GM19395 (cell line): ENCODE measurements around the gene LSM2.
"Not testable (repeated sequence)": the region's sequence is repeated elsewhere in the genome, so short reads cannot be mapped to it uniquely, and the experiment has no call there.

Experiments
- ATAC-seq: cut with Tn5 transposase; IDR thresholded peaks from one replicate; pipeline ENCODE4 v1.9.1; 2021; ENCODE audit warnings: mild to moderate bottlenecking, moderate library complexity; ENCODE audit not compliant: unreplicated experiment

LSM2 gene

DNA sequence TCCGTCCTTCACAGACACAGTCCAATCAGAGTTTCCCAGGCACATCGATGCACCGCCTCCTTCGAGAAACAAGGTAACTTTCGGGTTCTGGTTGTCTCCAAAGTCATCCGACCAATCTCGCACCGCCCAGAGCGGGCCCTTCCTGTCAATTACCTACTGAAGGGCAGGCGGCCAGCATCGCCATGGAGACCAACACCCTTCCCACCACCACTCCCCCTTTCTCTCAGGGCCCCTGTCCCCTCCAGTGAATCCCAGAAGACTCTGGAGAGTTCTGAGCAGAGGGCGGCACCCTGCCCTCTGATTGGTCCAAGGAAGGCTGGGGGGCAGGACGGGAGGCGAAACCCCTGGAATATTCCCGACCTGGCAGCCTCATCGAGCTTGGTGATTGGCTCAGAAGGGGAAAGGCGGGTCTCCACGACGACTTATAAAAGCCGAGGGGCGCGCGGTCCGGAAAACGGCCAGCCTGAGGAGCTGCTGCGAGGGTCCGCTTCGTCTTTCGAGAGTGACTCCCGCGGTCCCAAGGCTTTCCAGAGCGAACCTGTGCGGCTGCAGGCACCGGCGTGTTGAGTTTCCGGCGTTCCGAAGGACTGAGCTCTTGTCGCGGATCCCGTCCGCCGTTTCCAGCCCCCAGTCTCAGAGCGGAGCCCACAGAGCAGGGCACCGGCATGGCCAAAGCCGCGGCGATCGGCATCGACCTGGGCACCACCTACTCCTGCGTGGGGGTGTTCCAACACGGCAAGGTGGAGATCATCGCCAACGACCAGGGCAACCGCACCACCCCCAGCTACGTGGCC, 20.7 kb upstream of the LSM2 start, which contains the start of gene HSPA1B:
HSPA1B (plus strand) TSS at position 453 of the 794 bp plus-strand sequence; CDS start at position 666, 213 bp downstream.
- peak; percentile 69 for ATAC-seq

DNA sequence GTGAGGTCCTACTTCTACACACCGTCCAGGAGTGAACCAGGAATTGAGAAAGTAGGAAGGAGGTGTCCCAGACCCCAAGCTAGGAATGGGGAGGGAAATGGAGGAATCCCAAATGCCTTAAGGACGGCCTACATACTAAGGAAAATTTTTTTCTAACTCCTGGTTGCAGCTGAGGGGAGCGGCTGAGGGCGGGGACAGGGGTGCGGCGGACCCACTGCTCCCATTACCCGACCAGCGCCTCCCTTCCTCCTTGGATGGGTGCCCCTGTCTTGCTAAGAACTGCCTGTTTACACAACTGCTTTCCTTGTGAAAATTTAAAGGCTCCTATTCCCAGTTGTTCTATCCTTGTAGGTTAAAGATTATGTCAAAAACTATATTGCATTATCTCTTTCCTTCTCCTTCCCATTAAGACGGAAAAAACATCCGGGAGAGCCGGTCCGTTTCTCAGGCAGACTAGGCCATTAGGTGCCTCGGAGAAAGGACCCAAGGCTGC, 20.1 kb upstream of the LSM2 start:
- peak; percentile 10 for ATAC-seq

GRCh38 chr6:31825553-31825952, 18.8 kb upstream of the LSM2 start:
- ATAC-seq, result no peak

- not testable (repeated sequence) for ATAC-seq
Observed at GRCh38 chr6:31823592-31824196, 16.9 kb upstream of the LSM2 start.

DNA sequence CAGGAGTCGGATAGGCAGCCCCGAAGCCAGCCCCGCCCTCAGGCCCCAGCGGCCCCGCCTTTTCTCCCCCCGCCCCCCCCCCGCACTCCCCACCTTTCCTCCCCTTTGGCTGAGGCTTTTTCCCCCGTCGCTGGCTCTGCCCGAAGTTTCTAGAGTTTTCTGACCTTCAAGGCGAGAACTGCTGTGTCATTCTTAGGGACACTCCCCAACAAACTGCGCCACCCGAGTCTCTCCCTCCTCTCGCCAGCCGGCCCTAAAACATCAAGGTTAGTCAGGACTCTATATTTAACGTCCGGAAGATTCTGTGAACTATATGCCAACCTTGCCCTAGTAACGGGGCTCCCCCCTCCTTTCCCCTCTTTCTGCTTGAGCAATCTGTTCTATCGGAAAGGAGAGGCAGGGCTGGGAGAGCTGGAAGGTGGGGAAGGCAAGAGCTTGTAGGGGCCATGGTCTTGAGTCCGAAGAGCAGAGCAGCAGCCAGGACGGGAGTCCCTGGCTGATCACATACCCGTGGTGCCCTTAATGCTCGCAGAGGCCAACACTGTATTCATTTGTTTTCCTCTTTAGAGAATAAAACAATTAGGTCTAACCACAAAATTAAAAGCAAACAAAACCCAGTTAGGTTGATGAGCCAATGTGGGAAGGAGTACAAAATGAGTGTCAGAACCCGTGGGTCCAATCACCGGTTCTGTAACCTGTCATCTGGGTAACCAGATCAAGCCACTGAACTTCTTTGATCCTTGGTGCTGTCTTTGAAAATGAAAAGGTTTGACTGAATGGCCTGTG, 15.5 kb upstream of the LSM2 start:
- peak; percentile 35 for ATAC-seq

GRCh38 chr6:31821301-31822035, 14.7 kb upstream of the LSM2 start:
- peak; percentile 48 for ATAC-seq

DNA sequence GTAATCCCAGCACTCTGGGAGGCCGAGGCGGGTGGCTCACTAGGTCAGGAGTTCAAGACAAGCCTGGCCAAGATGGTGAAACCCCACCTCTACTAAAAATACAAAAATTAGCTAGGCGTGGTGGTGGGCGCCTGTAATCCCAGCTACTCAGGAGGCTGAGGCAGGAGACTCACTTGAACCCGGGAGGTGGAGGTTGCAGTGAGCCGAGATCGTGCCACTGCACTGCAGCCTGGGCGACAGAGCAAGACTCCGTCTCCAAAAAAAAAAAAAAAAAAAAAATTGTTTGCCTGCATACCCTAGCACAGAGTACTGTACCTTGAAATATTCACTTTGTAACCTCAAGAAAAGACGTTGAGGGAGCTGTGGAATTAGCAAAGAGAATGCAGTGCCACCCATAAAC, 13.6 kb upstream of the LSM2 start:
- ATAC-seq, result not testable (repeated sequence)

- ATAC-seq, result no peak
Observed at GRCh38 chr6:31819871-31820299, 13.1 kb upstream of the LSM2 start.

GRCh38 chr6:31817929-31818511, 11.3 kb upstream of the LSM2 start:
- not testable (repeated sequence) for ATAC-seq

- not testable (repeated sequence) for ATAC-seq
Observed at GRCh38 chr6:31817133-31817928, 10.6 kb upstream of the LSM2 start.

DNA sequence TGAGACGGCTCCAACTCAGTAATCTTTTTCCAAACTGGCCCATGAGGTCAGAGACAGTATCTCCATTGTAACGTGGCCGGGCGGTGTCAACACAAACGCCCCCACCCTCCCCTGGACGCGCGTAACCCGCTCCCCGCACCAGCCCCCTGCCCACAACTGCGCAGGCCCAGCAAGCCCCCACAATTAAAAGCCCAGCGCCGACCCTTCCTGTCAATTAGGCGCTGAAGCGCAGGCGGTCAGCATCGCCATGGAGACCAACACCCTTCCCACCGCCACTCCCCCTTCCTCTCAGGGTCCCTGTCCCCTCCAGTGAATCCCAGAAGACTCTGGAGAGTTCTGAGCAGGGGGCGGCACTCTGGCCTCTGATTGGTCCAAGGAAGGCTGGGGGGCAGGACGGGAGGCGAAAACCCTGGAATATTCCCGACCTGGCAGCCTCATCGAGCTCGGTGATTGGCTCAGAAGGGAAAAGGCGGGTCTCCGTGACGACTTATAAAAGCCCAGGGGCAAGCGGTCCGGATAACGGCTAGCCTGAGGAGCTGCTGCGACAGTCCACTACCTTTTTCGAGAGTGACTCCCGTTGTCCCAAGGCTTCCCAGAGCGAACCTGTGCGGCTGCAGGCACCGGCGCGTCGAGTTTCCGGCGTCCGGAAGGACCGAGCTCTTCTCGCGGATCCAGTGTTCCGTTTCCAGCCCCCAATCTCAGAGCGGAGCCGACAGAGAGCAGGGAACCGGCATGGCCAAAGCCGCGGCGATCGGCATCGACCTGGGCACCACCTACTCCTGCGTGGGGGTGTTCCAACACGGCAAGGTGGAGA, 8.5 kb upstream of the LSM2 start, which contains the start of the genes HSPA1A and HSPA1L:
HSPA1A (plus strand) TSS at position 519 of the 814 bp plus-strand sequence; CDS start at position 733, 214 bp downstream.
HSPA1L (minus strand) TSS at position 259 of the 814 bp plus-strand sequence. CDS start 3,311 bp downstream, outside the sequence.
- no peak for ATAC-seq

GRCh38 chr6:31814677-31815024, 7.9 kb upstream of the LSM2 start:
- ATAC-seq, result no peak

DNA sequence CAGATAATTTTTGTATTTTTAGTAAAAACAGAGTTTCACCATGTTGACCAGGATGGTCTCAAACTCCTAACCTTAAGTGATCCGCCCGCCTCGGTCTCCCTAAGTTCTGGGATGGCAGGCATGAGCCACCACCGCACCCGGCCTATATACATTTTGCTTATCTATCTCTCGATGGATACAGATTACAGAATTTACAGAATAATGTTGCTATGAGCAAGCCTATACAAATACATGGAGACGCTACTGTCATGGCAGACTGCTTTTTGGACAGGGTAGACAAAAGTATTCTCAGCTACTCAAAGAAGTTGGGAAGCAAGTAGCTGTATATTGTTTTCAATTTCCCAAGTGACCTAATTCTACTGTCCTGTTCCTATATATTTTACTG, 6.7 kb upstream of the LSM2 start:
- ATAC-seq, result no peak

DNA sequence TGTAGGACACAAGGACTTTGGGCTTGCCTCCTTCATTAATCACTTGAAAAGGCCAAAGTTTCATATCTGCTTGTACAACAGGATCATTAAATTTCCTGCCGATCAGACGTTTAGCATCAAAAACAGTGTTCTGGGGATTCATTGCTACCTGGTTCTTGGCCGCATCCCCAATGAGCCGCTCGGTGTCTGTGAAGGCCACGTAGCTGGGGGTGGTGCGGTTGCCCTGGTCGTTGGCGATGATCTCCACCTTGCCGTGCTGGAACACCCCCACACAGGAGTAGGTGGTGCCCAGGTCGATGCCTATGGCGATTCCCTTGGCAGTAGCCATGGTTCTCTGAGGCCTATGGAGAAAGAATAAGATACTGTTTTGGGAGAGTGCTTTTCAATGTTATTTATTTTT, 4.9 kb upstream of the LSM2 start:
- ATAC-seq, result no peak

- ATAC-seq, result not testable (repeated sequence)
Observed at GRCh38 chr6:31808599-31808998, 1.8 kb upstream of the LSM2 start.

DNA sequence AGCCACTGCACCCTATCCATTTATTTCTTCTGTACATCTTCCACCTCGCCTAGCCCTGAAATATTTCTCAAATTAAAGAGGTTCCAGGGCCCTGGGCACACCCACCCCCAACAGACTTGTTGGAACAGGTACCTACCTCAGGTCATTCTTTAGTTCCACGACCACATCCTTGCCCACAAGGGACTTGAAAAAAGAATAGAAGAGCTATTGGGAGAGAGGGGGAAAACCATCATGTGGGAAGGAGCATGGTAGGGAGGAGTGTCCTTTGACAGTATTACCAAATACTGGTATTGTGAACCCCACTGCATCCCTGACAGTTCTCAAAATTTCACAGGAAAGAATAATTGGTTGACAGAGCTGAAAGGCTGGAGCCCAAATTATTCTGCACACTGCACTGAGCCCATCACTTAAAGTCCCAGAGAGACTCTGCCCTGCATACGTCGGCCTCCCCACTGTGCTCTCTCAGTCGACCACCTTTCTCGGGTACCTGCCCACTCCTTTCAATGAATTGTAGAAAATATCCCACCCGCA, 762 bp downstream of the LSM2 start:
- ATAC-seq, result peak; percentile 26

- ATAC-seq, result not testable (repeated sequence)
Observed at GRCh38 chr6:31801031-31801927, 5.5 kb downstream of the LSM2 start.
